Left lobe of liver (tissue), 1 donor: Measurements from ENCODE around the gene TRAF6. TPM values are rescaled to one million over a fixed set of nuclear protein-coding genes. Genes with fewer than 3 reads are reported as not detected.

Experiments
- total RNA-seq: library from RNA; stranded (reverse); gene quantifications from one replicate; pipeline ENCODE4 v1.2.1, GENCODE V29; 2021
- donor health status: DM: no; HTN: yes; CAD: no.

Gene TRAF6
- total RNA-seq, 1 donor from 2014 or later, result 6.2 TPM

Other genes starting within 250 kb of the TRAF6 start
- gene COMMD9, start 220.8 kb downstream of the TRAF6 start, total RNA-seq, result 26.0 TPM
- 2.1 TPM for gene PRR5L, start 214.0 kb downstream of the TRAF6 start, total RNA-seq
- 1.2 TPM for gene RAG1, start 57.7 kb upstream of the TRAF6 start, total RNA-seq
- 6.0 TPM for gene IFTAP, start 84.2 kb upstream of the TRAF6 start, total RNA-seq
- not detected for gene RAG2, start 88.0 kb upstream of the TRAF6 start, total RNA-seq